Measurements from ENCODE around the gene TRRAP. TPM values are rescaled to one million over a fixed set of nuclear protein-coding genes. Genes with fewer than 3 reads are reported as not detected.

TRRAP gene
- total RNA-seq, 1 donor from 2014 or later = 67.1 TPM

DNA sequence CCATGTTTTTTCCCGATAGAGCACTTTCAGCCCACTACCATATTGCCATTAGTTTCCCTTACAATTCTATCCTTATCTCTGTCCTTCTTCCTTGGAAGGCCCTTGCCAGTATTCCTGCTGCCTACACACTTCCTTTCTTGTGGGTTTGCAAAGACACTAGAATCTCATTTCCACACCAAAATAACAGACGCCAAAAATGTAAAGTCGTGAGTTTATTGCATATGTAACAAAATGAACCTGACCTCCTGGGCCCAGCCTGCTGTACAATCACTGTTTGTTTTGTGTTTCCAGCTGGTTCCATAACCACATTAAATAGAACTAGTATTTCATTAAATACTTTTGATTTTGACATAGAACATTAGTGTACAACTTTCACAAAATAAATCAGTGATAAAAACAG lies 148.9 kb downstream of the TRRAP start:
- intact Hi-C loops (cut with micrococcal nuclease) = no loop called here

- intact Hi-C loops (cut with micrococcal nuclease) = no loop called here
Observed at GRCh38 chr7:99027841-99028240, 149.5 kb downstream of the TRRAP start.

DNA sequence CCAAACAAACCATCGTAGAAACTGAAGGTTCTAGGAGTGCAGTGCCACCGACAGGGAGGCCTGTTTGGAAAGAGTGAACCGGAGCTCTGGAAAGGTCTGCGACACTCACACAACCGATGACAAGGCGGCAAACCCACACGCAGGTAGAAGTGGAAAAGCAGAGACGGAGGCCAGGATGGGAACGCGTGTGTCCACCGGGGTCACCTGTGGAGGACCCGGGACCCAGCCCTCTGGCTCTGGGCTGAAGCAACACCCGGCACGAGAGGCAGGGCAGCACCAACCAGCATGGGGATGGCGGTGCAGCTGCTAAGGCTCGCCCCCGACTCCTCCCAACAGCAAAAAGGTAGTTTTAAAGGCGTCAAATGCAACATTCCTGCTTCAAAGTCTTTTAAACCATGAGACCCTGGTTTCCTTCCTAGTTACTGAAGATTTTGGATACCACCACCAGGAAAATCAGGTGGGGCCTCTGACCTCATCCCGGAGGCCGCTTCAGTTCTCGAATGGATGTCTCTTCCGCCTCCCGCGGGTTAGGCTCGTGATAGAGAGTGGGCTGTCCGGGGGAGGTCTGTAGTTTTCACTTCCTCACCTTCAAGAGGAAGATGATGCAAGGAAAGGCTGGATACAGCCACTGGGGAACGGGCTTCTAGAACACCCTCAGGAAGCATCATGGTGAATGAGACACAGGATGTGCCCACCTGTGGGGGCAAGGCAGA lies 150.1 kb downstream of the TRRAP start:
- intact Hi-C loops (cut with micrococcal nuclease) = no loop called here

DNA sequence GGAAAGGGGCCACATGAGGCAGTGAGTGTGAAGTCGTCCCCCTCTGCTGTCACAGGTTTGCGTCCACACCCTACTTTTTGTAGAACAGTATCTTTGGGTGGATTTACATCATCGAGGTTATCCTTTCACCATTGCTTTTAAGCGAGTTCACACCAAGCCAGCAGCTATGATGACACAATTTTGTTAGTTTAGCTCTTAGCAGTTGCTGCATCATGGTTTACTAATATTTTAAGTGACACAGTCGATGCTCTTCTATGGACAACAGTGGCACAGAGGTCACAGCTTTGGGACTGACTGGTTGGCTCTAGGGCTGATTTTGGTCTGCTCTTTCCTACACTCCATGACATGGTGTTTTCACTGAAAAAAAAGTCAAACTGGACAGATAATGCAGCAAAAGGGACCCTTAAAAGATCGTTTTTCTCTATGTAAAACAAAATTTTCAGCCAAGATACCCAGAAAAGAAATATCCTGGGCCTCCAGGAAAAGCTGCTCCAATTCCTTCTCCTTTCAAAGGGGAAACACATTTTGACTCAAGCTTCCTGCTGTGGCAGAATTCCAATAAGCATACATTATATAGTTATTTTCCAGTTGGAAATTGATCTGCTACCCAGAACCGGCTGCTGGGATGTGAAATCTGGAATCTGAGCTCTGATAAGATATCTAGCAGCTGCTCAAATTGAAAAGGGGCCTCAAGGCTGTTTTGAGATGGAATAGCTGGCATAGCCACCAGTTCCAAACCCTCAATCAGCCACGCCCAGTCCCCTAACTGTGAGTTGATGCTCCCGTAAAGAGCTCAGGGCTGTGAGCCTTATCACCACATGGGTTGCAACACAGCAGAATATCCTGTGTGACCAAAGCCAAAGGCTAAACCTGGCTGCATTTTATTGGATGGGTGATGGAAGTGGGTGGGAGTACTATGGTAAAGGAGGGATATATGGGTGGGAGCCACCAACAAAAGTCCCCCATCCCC lies 151.4 kb downstream of the TRRAP start:
- intact Hi-C loops (cut with micrococcal nuclease) = no loop called here

DNA sequence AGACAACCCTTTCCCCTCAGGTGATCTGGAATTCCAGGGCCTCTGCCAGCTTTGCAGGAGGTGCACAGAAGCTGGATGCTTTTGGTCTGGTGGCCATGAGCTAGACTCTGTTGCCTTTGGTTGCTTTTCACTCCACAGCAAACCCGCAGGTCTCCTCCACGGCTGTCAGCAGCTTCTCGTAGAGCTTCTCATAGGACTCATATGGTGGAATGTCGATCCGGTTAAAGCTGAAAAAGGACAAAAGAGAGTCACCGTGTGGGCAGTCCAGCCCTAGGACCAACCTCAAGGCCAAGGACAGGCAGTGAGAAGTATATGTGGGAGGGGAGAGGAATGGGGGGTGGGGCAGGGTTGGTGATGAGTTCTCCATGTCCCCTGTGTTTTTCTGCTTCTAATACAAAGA lies 152.1 kb downstream of the TRRAP start:
- intact Hi-C loops (cut with micrococcal nuclease) = no loop called here

- intact Hi-C loops (cut with micrococcal nuclease) = no loop called here
Observed at GRCh38 chr7:99030951-99031350, 152.6 kb downstream of the TRRAP start.

- intact Hi-C loops (cut with micrococcal nuclease) = no loop called here
Observed at GRCh38 chr7:99031496-99031895, 153.2 kb downstream of the TRRAP start.

GRCh38 chr7:99032928-99033327 lies 154.6 kb downstream of the TRRAP start:
- intact Hi-C loops (cut with micrococcal nuclease) = no loop called here

GRCh38 chr7:99033765-99034164 lies 155.4 kb downstream of the TRRAP start:
- intact Hi-C loops (cut with micrococcal nuclease) = no loop called here

- intact Hi-C loops (cut with micrococcal nuclease) = no loop called here
Observed at GRCh38 chr7:99034932-99035722, 156.8 kb downstream of the TRRAP start.

DNA sequence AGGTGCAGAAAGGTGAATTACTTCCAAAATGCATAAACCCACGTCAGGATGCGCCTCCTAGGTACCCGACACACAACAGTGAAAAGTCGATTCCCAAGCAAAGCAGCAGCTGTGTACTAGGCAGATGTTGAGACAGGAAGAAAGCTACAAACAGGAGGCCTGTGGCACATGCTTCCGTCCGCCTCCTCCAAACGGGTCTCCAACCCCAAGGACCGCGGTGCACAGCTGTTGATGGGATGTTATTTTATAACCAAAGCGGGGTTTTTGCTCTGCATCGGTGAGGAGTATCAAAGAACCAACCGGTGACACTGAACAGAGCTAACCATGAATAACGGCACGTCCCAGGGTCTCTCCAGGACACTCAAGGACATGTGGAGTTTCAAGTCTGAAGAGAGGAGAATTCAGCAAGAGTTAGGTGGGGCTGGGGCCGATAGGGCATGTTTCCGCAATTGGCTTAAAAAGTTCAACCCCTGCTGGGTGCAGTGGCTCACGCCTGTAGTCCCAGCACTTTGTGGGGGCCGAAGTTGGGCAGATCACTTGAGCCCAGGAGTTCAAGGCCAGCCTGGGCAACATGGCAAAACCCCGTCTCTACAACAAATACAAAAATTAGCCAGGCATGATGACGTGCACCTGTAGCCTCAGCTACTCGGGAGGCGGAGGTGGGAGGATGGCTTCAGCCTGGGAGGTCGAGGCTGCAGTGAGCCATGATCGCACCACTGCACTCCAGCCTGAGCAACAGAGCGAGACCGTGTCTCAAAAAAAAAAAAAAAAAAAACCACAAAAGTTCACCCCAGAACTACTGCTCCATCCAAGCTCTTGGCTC lies 157.6 kb downstream of the TRRAP start:
- intact Hi-C loops (cut with micrococcal nuclease) = no loop called here

GRCh38 chr7:99036546-99037111 lies 158.3 kb downstream of the TRRAP start:
- intact Hi-C loops (cut with micrococcal nuclease) = no loop called here

DNA sequence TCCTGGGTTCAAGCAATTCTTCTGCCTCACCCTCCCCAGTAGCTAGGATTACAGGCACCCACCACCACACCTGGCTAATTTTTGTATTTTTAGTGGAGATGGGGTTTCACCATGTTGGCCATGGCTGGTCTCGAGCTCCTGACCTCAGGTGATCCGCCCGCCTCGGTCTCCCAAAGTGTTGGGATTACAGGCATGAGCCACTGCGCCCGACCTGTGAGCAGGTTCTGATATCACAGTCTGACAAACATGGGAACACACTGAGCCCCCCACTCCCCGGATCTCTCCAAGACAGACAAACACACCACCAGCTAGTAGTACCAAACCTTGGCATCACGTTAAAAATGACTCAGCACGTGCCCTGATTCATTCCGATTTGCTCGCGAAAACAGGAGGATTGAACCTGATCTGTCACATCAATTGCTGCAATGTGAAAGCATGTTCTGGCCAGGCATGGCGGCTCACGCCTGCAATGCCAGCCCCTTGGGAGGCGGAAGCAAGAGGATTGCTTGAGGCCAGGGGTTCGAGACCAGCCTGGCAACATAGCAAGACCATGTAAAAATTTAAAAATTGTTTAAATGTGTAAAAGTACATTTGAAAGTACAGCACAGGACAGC lies 159.1 kb downstream of the TRRAP start:
- intact Hi-C loops (cut with micrococcal nuclease) = no loop called here

- intact Hi-C loops (cut with micrococcal nuclease) = no loop called here
Observed at GRCh38 chr7:99038086-99038855, 159.9 kb downstream of the TRRAP start.

DNA sequence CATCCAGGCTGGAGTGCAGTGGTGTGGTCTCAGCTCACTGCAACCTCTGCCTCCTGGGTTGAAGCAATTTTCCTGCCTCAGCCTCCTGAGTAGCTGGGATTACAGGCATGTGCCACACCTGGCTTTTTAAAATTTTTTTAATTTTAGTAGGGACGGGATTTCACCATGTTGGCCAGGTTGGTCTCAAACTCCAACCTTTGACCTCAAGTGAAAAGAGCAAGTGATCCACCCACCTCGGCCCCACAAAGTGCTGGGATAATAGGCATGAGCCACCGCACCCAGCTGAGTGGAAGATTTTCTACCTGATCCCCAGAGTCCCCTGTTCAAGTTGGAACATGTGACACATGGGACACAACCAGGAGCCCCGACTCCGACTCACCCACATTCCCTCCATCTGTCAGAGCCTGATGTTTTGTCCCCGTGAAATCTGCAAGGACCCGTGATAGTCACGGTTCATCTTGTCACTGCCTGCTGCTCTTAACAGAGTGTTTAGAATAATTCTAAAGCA lies 161.1 kb downstream of the TRRAP start:
- intact Hi-C loops (cut with micrococcal nuclease) = no loop called here

DNA sequence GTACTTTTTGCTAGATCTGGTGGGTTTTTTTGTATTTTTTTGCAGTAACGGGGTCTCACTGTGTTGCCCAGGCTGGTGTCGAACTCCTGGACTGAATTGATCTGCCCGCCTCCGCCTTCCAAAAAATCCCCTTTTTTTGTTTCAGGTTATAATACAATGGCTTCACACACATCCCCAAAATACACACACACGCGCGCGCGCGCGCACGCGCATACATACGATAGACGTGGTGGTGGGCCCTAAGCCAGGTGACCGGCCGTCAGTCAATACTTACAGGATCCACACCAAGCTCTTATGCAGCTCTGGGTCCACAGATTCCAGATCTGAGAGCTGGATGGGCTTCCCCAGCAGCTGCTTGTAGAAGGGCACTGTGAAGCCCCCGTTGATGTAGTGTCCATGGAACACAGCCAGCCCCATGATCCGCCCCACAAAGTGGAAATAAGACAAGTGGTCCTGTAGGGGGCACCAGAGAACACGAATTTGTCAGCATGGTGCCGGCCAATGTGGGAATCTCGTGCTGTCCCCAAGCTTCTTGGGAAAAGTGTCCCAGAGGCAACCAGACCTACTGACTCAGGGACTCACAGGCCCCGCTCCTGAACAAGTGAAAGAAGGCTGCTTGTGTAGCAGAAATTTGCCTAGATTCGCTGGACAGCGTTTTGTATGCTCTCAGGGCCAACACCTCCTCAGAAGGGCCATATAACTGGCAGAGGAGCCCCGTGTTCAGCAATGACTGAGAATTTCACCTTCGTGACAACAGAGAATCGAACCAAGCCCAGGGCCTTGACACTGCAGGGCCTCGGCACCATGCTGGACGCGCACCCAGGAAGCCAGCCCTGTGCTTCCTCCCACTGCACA lies 162.0 kb downstream of the TRRAP start:
- intact Hi-C loops (cut with micrococcal nuclease) = loop anchor here (1.0 to 5.0 kb wide), 2 partner anchors 102 to 273 kb away; partner anchors contain the start of gene SMURF1

DNA sequence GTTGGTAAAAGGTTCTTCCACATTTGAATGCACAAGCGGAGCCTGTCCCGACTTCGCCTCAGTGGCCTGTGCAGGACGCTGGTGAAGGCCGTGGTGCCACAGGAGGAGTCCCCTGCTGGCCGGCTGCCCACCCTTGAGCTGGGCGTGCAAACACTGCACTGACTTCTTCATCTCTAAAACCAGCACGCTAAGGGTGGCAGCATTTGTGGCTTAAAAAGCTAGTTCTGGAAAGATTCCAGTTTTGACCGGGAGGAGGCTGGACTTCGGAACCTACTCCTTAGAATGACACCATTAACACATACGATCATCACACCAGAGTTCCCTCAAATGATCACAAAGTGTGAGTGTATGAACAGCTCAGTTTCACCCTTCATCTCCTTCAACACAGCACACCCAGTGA lies 163.2 kb downstream of the TRRAP start:
- intact Hi-C loops (cut with micrococcal nuclease) = loop anchor here (5.0 kb wide), 1 partner anchor 101 kb away; the partner anchor contains the start of gene SMURF1

DNA sequence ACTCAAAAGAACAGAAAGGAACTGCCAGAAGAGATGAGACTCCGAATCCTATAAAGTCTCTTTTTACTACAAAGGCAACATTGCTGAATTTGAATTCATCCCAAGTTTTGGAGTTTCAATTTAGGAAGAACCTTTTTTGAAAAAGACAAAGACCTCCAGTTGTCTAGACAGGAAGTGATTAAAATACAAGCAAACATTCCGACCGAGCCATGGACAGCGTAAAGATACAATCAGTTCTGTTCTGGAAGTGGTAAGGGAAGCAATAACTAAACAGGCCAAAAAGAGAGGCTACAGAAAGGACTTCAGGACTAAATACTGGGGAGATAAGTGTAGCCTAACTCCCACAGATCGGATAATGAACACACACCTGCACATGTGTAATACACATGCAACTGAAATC lies 164.6 kb downstream of the TRRAP start:
- intact Hi-C loops (cut with micrococcal nuclease) = loop anchor here (5.0 kb wide), 1 partner anchor 99 kb away; the partner anchor contains the start of gene SMURF1

Measured in T-helper 1 cell treated with Interleukin-12 subunit alpha and Interleukin-12 subunit beta and Interleukin-4 antibody, amounts not matched to agents 30 ng/mL and 1 ng/mL, for 36 hours (primary cell).